ENCODE data around the gene GPR150.

Gene GPR150

DNA sequence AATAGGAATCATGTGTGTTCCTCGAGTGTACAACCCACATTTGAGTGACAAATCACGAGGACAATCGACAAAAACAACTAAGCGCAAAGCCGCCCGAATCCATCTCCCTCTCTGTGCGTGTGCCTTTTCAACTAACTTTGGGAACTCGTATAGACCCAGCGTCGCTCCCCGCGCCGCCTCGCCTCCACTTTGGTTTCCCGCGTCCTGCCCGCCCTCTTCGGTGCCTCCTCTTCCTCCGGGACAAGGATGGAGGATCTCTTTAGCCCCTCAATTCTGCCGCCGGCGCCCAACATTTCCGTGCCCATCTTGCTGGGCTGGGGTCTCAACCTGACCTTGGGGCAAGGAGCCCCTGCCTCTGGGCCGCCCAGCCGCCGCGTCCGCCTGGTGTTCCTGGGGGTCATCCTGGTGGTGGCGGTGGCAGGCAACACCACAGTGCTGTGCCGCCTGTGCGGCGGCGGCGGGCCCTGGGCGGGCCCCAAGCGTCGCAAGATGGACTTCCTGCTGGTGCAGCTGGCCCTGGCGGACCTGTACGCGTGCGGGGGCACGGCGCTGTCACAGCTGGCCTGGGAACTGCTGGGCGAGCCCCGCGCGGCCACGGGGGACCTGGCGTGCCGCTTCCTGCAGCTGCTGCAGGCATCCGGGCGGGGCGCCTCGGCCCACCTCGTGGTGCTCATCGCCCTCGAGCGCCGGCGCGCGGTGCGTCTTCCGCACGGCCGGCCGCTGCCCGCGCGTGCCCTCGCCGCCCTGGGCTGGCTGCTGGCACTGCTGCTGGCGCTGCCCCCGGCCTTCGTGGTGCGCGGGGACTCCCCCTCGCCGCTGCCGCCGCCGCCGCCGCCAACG lies at the start of gene GPR150:
GPR150 (plus strand) TSS at position 58 of the 840 bp plus-strand sequence; CDS start at position 247, 189 bp downstream.
- peak; percentile 40 for DNase-seq

DNA sequence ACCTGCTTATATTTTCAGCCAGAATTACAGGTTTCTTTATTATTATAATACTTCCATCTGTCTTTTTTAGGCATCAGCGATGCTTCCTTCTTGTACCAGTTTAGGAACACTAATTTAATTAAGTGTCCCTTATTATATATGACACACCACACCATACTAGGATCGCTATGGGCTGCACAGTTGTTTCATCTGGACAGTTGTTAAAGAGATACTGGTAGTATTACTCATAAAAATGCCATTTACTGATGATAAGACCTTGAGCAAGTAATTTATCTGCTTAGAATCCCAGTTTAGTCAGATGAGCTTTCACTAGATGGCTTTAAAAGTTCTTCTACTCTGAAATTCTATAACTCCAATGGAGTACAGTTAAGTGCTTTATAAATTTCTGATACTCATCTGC lies 47.9 kb upstream of the GPR150 start:
- no peak for DNase-seq

DNA sequence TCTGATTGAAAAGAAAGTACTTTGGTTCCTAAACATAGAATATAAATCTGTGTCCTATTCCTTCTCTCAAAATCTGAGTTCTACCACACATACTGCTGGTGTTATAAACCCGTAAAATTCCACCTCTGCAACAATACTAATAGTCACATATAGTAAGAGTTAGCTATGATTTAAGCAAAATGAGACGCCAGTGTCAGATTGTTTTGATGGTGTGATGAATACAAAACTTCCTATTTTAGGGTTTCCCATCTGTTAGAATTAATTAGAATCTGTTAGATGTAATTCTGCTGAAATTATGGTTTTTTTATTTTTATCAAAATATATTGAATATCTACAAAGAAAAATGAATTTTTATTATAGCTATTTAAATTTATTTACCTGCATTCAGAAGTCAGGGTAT lies 38.3 kb upstream of the GPR150 start:
- DNase-seq = no peak

DNA sequence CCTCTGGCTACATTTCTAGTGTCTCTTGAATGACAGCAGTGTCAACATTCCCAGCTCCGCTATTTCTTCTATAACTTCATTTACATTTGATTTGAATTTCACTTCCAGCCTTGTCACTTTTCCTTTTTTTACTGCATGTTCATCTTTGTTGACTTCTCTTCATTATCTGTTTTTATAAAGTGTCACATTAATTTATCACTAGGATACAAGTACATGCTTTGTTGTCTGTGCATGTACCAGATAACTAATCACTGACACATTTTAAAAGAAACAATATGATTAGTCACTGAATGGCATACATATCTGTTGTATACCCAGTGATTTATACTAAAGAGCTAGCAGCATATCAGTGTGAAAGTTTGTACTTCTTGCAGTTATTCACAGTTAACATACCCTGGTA lies 35.9 kb upstream of the GPR150 start:
- DNase-seq = no peak

DNA sequence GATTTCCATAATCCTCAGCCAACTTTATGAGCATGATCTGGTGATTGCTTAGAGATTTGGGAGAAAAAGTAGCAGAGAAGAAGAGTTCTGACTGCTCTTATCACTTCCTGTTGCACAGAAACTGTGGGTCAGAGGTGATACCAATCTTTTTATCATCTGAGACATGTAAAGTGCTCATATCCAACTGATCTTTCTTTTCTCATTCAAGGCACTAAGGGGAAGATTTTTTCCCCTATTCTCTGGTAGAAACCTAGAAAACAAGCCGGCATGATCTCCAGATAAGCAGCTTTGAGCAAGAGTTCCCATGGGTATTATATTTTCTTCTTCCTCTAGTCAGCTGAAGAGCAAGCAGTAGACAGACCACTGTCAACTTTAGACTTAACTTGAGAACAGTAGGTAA lies 29.0 kb upstream of the GPR150 start:
- no peak for DNase-seq

DNA sequence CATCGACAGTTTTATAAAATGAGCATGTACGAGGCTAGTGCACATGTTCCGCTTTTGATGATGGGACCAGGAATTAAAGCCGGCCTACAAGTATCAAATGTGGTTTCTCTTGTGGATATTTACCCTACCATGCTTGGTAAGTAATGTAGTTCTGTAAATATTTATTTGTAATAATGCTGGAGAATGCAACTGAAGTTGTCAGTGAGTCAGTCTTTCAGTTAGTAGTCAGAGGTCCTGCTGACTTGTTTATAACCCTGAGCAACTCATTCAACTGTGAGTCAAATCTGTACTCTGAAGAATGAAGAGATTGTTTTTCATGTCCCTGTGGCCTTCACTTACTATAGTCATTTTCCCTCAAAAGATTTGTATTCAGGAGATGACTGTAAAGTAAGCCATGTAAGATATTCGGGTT lies 28.4 kb upstream of the GPR150 start:
- peak; percentile 3 to 38 for DNase-seq

DNA sequence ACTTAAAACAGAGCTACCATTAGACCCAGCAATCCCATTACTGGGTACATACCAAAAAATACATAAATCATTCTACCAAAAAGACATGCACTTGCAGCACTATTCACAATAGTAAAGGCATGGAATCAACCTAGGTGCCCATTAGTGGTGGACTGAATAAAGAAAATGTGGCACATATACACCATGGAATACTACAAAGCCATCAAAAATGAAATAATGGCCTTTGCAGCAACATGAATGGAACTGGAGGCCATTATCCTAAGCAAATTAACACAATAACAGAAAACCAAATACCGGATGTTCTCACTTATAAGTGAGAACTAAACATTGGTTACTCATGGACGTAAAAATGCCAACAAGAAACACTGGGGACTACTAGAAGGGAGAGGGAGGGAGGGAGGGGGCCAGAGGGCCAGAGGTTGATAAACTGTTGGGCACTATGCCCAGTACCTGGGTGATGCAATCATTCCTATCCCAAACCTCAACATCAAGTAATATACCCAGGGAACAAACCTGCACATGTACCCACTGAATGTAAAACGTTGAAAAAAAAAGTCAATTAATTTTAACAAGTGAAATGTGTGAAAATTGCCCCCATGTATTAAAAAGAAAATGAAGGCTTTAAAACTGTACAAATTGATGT lies 24.5 kb upstream of the GPR150 start:
- DNase-seq = no peak

DNA sequence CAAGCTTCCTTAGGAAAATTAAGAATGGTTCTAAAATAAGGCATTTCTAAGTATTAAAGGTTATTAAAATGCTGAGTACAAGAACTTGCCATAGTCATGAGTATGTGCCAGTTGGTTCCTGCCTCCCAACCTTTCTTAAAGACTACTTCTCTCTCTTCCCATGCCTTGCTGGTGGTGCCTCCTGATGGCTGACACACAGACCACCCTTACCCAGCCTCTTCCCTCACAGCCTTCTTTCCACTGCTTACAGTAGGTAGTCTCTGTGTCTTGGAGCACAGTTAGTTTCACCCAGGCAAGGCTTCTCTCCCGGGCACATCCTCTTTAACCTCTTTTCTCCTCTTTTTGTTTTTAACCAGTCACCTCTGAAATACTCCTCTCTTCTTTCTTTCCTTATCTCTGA lies 20.6 kb upstream of the GPR150 start:
- DNase-seq = no peak

DNA sequence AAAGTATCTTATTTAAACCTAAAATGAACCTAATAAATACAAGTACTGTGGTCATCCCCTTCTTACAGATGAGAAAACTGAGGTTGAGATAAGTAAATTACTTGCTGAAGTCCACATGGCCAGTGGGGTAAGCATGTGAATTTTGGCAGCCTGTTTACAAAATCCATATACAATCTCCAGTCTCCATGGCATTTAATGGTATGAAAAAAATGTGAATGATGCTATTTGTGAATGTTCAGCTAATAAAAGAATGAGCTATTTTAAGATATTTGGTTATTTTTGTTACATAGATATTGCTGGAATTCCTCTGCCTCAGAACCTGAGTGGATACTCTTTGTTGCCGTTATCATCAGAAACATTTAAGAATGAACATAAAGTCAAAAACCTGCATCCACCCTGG lies 19.3 kb upstream of the GPR150 start:
- DNase-seq = no peak

DNA sequence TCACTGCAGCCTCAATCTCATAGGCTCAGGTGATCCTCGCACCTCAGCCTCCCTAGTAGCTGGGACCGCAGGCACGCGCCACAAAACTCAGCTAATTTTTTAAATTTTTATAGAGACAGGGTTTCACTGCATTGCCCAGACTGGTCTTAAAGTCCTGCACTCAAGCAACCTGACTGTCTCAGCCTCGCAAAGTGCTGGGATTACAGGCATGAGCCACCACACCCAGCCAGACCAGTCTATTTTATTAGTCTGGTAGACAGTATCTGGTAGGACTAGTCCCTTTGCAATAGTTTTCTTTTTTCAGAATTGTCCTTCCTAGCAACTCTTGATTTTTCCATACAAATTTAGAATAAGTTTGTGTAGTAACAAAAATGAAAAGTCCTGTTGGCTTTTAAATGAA lies 14.1 kb upstream of the GPR150 start:
- DNase-seq = no peak

DNA sequence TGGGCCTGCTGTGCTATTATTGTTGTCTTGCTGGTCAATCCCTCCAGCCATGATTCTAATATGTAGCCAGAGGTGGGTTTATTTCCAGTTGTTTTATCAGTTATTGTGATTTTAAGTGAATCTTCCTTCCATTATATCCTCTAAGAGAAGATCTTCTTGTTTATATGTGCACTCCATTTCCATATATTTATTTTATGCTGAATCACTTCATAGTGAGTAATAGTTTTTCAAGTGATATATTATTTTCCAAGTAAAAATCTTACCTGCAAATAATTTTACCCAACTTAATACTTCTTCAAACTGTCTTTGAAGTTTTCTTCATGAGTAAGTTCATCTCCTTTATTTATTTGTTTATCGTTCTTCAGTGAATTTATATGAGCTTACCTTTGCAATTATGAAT lies 13.5 kb upstream of the GPR150 start:
- DNase-seq = no peak

DNA sequence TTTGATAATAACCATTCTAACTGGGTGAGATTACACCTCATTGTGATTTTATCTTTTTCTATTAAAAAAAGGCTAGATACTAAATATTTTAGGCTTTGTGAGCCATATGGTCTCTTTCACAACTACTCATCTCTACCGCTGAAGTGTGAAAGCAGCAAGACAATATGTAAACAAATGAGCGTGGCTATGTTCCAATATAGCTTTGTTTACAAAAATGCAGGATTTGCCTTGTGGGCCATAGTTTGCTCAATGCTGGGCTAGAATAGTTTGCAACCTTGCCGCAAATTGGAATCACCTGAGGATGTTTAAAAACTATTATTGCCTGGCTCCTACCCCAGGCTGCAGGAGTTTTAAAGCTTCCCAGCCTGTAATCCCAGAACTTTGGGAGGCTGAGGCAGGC lies 10.2 kb upstream of the GPR150 start:
- DNase-seq = no peak

DNA sequence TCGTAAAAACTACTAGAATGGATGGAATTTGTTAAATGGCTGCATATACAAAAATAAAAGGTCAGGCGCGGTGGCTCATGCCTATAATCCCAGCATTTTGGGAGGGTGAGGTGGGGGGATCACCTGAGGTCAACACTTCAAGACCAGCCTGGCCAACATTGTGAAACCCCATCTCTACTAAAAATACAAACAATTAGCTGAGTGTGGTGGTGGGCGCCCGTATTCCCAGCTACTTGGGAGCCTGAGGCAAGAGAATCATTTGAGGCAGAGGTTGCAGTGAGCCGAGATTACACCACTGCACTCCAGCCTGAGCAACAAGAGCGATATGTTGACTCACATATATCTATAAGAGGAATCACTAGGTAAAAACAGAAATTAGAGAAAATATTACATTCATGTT lies 9.3 kb upstream of the GPR150 start:
- no peak for DNase-seq

DNA sequence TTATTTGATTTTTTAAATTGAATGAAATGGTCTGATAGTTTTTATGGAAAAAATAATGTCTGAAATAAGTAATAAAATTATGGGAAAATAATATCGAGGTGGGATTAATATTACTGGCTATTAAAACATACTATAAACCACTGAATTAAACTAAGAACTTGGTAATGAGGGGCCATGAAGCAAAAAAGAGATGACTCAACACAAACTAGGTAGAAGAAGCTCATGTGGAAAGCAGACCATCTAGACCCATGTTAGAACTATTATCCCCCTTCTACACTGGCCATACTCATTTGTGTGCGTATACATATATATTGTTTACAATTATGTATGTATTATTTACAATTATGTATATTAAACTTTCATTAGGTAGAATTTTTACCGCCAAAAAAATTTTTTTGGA lies 8.5 kb upstream of the GPR150 start:
- DNase-seq = no peak

DNA sequence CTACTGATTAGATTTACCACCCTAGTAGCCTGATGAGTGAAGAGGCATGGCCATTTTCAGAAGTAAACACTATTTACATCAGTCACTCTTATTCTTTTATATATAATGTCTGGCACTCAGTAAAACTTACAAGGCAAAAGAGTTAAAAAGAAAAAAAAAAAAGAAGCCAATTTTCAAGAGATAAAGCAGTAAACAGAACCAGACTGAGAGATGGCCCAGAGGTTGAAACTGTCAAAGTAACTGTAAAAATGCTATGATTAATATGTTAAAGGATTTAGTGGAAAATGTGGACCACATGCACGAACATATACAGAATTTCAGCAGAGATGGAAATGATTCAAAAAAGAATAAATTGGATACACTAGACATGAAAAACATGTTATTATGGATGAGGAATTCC lies 6.4 kb upstream of the GPR150 start:
- DNase-seq = no peak

DNA sequence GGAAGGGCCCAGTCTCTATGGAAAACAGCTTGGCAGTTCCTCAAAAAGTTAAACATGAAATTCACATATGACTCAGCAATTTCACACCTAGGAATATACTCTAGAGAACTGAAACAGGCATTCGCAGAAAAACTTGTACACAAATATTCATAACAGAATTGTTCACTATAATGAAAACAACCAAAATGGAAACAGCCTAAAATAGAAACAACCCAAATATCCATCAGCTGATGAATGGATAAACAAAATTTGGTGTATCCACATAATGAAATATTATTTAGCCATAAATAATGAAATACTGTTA lies 4.8 kb upstream of the GPR150 start:
- DNase-seq = no peak

DNA sequence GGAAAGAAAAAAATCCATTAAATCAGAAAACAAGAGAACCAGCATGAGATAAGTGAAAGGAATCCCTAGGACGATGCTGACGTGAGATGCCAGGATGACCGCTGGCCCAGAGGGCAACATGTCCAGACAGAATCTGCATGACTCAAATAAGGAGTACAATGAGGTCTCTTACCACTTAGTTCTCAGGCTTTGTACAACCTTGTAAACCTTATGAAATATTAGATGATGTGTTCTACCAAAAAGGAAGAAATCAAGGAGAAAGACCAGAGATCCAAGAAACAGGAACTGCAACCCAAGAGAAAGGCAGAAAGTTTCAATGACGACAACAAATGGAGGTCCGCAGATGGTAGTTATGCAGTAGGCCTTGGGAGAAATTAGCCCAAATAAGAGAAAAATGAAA lies 2.8 kb upstream of the GPR150 start:
- DNase-seq = no peak

DNA sequence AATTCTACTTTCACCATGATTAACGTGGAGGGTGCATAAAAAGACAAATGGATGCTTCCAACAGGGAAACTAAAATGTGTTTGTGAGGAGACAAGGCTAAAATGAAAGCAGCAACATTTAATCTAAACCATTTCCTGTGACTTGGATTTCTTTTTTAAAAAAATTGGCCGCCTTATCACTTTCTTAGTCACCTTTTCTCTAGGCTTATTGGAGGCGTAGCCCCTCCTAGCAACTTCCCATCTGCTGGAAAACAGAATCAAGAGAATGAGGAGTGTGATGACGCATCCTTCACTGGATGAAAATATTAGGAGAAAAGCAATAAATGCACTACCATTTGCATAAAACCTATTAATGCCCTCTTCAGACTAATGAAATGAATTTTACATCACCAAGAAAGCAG lies 791 bp upstream of the GPR150 start:
- DNase-seq = no peak

DNA sequence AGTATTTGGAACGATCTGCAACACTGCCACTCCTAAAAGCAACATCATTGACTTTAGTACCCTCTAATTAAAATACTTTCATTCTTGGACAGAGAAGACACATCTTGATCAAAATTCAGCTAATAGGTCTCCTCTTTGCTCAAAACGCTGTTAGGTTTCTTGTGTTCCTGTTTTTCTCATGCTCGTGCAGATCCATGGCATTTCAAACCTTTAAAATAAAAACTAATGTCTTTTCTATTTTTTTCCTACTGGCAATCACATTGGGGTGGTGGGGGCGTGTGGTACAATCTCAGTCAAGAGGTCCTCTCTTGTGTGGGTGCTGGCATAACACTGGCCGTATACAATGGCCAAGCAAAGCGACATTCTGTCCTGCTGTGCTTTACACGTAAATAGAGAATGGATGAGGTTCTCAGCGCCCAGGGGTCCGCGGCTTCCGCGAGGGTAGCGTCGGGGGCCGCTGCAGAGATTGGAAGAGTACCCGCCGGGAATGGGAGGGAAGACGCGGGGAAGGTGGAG lies 315 bp upstream of the GPR150 start:
- no peak for DNase-seq

DNA sequence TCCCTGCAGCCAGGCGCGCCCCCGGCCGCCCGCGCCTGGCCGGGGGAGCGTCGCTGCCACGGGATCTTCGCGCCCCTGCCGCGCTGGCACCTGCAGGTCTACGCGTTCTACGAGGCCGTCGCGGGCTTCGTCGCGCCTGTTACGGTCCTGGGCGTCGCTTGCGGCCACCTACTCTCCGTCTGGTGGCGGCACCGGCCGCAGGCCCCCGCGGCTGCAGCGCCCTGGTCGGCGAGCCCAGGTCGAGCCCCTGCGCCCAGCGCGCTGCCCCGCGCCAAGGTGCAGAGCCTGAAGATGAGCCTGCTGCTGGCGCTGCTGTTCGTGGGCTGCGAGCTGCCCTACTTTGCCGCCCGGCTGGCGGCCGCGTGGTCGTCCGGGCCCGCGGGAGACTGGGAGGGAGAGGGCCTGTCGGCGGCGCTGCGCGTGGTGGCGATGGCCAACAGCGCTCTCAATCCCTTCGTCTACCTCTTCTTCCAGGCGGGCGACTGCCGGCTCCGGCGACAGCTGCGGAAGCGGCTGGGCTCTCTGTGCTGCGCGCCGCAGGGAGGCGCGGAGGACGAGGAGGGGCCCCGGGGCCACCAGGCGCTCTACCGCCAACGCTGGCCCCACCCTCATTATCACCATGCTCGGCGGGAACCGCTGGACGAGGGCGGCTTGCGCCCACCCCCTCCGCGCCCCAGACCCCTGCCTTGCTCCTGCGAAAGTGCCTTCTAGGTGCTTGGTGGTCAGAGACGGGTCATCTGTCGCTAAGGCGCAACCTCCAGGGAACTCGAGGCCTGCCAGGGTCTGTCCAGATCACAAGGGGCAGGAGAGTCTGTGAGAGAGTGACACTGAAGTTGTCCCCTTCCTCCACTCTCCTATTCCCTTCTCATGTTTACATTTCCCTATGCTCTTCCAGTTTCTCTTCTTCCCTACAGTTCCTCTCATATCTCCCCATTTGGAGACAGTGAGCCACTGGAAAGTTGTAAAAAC lies 1.3 kb downstream of the GPR150 start:
- no peak for DNase-seq

DNA sequence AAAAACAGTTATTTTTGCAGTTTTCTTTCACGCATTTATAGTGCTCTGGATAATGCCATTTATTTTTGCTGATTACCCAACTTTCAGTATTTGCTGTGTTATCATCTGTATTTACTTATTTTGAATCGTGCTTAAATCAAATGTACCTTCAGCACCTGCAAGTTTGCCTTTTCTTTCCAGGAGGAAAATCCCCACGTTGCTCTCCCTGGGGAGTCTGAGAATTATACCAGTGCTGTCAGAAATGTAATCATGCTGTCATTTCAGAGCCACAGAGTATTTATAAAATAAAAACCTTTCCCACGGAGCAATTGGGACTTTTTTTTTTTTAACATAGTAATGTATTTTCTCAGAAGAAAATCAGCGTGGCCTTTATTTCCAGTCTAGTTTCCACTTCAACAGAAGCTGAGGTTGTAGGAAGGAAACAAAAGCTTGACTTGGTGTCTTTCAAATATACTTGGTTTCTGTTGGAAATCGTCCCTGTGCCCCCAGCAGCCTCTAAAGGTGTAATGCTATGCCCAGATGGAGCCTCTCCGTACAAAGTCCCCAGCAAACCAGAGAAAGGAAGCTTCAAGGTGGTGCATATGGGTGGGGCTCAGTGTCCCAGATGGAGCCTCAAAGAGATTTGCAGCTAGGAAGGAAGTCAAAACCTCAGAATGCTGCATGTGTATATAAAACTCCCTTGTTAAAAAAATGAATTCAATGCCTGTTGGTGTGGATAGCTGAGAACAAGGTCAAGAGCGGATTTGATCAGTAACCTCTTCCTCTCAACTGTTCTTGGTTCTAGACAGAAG lies 2.1 kb downstream of the GPR150 start:
- DNase-seq = no peak

DNA sequence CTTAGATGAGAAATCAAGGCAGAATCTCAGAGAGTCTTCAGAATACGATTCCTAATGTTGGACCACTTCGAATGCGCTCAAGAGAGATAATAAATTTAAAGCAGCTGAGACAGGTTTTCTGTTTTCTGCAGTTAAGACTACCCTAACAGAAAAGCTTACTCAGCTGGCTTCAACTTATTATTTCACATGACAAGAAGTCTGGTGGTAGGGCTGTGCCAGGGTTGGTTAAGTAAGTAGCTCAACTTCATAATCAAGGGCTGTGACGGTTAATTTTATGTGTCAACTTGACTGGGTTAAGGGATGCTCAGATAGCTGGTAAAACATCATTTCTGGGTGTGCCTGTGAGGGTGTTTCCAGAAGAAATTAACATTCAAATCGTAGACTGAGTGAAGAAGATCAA lies 3.8 kb downstream of the GPR150 start:
- no peak for DNase-seq

DNA sequence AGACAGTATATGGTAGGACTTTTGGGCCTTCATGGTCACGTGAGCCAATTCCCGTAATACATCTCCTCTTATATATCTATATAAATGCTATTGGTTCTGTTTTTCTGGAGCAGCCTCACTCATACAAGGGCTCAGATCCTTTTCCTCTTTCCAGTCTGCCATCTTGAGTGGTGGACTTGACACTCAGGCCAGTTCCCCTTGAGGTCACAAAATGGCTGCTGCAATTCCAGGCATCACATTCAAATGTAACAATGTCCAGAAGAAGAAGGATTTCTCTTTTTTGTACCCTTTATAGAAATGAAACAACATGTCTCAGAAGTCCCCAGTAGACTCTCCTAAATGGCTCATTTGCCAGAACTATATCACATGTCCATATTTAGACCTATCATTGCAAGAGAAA lies 4.5 kb downstream of the GPR150 start:
- no peak for DNase-seq

All from SW 1271 (cell line).